Measurements from ENCODE around the gene CPLX1. TPM values are rescaled to one million over a fixed set of nuclear protein-coding genes. Genes with fewer than 3 reads are reported as not detected.

CPLX1 gene
- total RNA-seq, 1 experiment from 2014 or later = 3.5 TPM

DNA sequence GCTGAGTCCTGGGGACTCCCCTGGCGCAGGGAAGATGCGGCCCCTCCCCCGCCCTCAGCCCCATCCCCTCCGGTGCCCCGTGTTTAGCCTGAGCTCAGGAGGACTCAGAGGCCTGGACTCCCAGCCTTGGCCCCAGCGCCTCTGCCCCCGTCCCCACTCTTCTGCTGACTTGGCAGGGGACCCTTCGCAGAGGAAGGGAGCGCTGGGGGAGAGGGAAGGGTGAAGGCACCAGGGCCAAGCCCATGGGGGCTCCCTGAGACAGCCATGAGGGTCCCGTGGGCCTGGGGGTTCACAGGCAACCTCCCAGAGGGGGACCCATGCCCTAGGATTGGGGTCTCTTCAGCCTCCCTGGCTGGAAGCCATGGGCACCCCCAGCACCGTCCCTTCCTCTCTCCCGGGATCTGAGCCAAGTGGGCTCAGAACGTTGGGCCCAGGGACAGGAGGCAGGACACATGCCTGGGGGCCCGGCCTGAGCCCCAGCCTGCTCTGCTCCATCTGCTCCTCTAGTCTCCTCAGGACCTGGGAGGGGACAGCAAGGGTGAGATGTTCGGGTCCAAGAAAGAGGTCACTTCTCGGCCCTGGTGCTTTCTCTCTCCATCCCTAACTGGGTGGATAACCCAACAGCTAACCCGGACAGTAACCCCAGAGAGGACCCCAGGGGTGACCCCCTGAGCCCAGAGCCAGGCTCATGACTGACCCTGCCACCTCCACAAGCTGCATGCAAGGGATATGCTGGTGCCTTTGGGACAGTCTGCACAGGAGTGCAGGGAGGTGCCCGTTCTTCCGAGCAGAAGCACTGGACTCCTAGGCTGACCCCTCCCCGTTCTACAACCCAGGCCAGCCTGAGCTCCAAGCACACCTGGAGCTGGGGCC lies 1.5 kb upstream of the CPLX1 start:
- no peaks in the 10 kb centered on the region for H3K4me1 Mint-ChIP-seq
- ChIA-PET CTCF (interaction anchor here (0.6 to 1.2 kb wide), 5 partner anchors 32 to 161 kb away, joined by 3 to 5 read pairs (median 3); no protein-coding TSS in a partner anchor), POLR2A (no interaction called here)
- H3K27me3 Mint-ChIP-seq (ENCODE audit: low read depth) = peaks cover 50% of the 10 kb centered on the region
- no peak for TF ChIP-seq ZNF232 (CRISPR knock-in tag; IDR thresholded peaks at IDR 0.05)
- TF ChIP-seq, protein P1, sequence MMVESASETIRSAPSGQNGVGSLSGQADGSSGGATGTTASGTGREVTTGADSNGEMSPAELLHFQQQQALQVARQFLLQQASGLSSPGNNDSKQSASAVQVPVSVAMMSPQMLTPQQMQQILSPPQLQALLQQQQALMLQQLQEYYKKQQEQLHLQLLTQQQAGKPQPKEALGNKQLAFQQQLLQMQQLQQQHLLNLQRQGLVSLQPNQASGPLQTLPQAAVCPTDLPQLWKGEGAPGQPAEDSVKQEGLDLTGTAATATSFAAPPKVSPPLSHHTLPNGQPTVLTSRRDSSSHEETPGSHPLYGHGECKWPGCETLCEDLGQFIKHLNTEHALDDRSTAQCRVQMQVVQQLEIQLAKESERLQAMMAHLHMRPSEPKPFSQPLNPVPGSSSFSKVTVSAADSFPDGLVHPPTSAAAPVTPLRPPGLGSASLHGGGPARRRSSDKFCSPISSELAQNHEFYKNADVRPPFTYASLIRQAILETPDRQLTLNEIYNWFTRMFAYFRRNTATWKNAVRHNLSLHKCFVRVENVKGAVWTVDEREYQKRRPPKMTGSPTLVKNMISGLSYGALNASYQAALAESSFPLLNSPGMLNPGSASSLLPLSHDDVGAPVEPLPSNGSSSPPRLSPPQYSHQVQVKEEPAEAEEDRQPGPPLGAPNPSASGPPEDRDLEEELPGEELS (CRISPR knock-in tag; IDR thresholded peaks at IDR 0.05) = no peak
- ATAC-seq = peak; percentile 2; the same call in 1 of the 2 replicates
- H3K4me3 Mint-ChIP-seq = peak overlapping the region; percentile 52
- no peaks in the 10 kb centered on the region for H3K9me3 Mint-ChIP-seq
- H3K36me3 Mint-ChIP-seq = no peaks in the 10 kb centered on the region
- H3K27ac Mint-ChIP-seq = no peak overlapping the region
- DNase-seq (ENCODE audit: low spot score) = no peak

DNA sequence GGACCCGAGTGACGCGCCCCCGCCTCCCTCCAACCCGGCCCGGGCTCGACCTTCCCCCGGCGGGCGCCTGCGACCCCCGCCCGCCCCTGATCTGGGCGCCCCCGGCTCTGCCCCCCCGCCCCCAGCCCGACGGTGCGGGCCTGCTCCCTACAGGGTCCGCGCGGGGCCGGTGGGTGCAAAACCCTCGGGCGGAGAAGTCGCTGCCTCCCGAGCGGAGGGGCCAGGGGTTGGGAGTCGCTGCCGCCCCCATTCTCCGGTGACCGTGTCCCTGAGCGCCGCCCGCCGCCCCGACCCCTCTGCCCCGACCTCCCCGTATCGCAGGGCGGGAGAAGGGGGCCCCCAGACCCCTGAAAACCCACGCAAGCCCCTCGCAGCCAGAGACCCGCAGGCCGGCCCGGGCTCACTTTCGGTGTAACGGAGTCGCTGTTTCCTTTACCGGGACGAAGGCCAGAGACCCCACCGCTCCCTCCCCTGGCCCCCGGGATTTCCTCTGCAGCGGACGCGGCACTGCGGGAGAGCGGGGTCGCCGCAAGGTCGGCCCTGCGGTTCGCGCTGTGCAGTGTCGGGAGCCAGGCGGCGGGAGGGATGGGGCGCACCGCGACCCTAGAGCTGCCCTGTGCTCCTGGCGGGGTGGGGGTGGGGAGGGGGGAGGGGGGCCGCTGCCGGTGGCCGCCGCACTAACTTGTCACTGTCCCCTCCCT lies 729 bp upstream of the CPLX1 start:
- TF ChIP-seq SP1 (CRISPR knock-in tag; conservative IDR thresholded peaks at IDR 0.05) (no peak), ZNF121 (CRISPR knock-in tag; IDR thresholded peaks at IDR 0.05) (peak; percentile 19; the same call in 1 of the 2 replicates)
- CTCF ChIA-PET = interaction anchor here (0.6 to 1.2 kb wide), 5 partner anchors 31 to 162 kb away, joined by 3 to 5 read pairs (median 3); no protein-coding TSS in a partner anchor
- Mint-ChIP-seq H3K27ac (no peak overlapping the region), H3K9me3 (no peaks in the 10 kb centered on the region), H3K4me1 (no peaks in the 10 kb centered on the region), H3K27me3 (ENCODE audit: low read depth) (peaks cover 58% of the 10 kb centered on the region), H3K4me3 (peak overlapping the region; percentile 42; the same call in 1 of the 2 replicates), H3K36me3 (no peaks in the 10 kb centered on the region)
- ATAC-seq (peak; percentile 22), DNase-seq (ENCODE audit: low spot score) (peak; percentile 59)
- POLR2A ChIA-PET = no interaction called here

DNA sequence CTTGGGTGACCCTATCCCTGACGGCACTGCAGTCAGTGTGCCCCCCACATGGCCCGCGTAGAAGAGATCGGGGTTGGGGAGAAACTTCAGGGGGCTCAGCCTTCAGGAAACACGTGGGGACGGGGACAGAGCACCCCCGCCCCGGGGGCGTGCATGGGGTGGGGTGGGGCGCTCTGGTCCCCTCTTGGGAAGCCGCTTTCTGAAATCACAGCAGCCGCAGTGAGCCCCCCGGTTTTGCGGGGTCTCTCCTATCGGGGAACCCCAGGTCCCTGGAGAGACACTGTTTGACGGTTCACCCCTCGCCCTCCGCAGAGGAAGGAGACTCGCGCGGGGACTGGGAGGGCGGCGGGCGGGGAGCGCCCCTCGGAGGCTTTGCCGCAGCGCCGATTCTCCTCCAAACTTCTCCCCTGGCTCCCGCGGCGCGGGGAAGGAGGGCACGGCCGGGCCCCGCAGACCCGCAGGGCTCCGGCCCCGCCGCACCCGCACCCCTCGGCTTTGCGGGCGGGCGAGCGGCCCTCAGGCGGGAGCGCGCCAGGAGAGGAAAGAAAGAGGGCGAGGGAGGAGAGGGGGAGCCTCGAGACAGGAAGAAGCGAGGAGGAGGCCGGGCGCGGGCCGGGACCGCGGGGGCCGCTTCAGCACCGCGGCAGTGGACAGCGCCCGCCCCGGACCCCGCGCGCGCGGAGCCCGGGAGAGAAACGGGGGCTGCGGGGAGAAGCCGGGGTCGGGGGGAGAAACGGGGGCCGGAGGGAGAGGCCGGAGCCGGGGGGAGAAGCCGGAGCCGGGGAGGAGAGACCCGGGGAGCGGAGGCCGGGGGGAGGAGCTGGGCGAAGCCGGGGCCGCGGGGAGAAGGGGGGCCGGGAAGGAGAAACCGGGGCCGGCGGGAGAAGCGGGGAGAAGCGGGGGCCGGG lies 612 bp downstream of the CPLX1 start:
- no peak overlapping the region for H3K27ac Mint-ChIP-seq
- no peaks in the 10 kb centered on the region for H3K4me1 Mint-ChIP-seq
- no peaks in the 10 kb centered on the region for H3K36me3 Mint-ChIP-seq
- peaks cover 70% of the 10 kb centered on the region for H3K27me3 Mint-ChIP-seq (ENCODE audit: low read depth)
- ChIA-PET CTCF (interaction anchor here (0.6 to 1.0 kb wide), 3 partner anchors 58 to 461 kb away, joined by 3 to 5 read pairs (median 3); no protein-coding TSS in a partner anchor), POLR2A (no interaction called here)
- H3K4me3 Mint-ChIP-seq = peak overlapping the region; percentile 51
- no peaks in the 10 kb centered on the region for H3K9me3 Mint-ChIP-seq
- ATAC-seq = no peak; the same call in 1 of the 2 replicates
- peak; percentile 38 for DNase-seq (ENCODE audit: low spot score)
- TF ChIP-seq FOXP1 (CRISPR knock-in tag; IDR thresholded peaks at IDR 0.05; ENCODE audit: borderline replicate concordance) (0 out of 2 replicates have a peak, but pooled peaks have one; percentile 62), TEAD4 (CRISPR knock-in tag; IDR thresholded peaks at IDR 0.05) (0 out of 2 replicates have a peak, but pooled peaks have one; percentile 31), FOXK1 (CRISPR knock-in tag; IDR thresholded peaks at IDR 0.05) (peak; percentile 33; the same call in 1 of the 2 replicates), TEAD1 (CRISPR knock-in tag; IDR thresholded peaks at IDR 0.05) (peak; percentile 71; the same call in 1 of the 2 replicates), NR1H2 (CRISPR knock-in tag; IDR thresholded peaks at IDR 0.05) (no peak), ZNF219 (CRISPR knock-in tag; IDR thresholded peaks at IDR 0.05; ENCODE audit: borderline replicate concordance) (peak; percentile 83; the same call in 1 of the 2 replicates)
- TF ChIP-seq, protein P2, sequence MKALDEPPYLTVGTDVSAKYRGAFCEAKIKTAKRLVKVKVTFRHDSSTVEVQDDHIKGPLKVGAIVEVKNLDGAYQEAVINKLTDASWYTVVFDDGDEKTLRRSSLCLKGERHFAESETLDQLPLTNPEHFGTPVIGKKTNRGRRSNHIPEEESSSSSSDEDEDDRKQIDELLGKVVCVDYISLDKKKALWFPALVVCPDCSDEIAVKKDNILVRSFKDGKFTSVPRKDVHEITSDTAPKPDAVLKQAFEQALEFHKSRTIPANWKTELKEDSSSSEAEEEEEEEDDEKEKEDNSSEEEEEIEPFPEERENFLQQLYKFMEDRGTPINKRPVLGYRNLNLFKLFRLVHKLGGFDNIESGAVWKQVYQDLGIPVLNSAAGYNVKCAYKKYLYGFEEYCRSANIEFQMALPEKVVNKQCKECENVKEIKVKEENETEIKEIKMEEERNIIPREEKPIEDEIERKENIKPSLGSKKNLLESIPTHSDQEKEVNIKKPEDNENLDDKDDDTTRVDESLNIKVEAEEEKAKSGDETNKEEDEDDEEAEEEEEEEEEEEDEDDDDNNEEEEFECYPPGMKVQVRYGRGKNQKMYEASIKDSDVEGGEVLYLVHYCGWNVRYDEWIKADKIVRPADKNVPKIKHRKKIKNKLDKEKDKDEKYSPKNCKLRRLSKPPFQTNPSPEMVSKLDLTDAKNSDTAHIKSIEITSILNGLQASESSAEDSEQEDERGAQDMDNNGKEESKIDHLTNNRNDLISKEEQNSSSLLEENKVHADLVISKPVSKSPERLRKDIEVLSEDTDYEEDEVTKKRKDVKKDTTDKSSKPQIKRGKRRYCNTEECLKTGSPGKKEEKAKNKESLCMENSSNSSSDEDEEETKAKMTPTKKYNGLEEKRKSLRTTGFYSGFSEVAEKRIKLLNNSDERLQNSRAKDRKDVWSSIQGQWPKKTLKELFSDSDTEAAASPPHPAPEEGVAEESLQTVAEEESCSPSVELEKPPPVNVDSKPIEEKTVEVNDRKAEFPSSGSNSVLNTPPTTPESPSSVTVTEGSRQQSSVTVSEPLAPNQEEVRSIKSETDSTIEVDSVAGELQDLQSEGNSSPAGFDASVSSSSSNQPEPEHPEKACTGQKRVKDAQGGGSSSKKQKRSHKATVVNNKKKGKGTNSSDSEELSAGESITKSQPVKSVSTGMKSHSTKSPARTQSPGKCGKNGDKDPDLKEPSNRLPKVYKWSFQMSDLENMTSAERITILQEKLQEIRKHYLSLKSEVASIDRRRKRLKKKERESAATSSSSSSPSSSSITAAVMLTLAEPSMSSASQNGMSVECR (CRISPR knock-in tag; IDR thresholded peaks at IDR 0.05; ENCODE audit: borderline replicate concordance) = 0 out of 2 replicates have a peak, but pooled peaks have one; percentile 69
- TF ChIP-seq, protein P3, sequence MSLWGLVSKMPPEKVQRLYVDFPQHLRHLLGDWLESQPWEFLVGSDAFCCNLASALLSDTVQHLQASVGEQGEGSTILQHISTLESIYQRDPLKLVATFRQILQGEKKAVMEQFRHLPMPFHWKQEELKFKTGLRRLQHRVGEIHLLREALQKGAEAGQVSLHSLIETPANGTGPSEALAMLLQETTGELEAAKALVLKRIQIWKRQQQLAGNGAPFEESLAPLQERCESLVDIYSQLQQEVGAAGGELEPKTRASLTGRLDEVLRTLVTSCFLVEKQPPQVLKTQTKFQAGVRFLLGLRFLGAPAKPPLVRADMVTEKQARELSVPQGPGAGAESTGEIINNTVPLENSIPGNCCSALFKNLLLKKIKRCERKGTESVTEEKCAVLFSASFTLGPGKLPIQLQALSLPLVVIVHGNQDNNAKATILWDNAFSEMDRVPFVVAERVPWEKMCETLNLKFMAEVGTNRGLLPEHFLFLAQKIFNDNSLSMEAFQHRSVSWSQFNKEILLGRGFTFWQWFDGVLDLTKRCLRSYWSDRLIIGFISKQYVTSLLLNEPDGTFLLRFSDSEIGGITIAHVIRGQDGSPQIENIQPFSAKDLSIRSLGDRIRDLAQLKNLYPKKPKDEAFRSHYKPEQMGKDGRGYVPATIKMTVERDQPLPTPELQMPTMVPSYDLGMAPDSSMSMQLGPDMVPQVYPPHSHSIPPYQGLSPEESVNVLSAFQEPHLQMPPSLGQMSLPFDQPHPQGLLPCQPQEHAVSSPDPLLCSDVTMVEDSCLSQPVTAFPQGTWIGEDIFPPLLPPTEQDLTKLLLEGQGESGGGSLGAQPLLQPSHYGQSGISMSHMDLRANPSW (CRISPR knock-in tag; conservative IDR thresholded peaks at IDR 0.05; ENCODE audit: low read depth) = no peak
- TF ChIP-seq, protein P4, sequence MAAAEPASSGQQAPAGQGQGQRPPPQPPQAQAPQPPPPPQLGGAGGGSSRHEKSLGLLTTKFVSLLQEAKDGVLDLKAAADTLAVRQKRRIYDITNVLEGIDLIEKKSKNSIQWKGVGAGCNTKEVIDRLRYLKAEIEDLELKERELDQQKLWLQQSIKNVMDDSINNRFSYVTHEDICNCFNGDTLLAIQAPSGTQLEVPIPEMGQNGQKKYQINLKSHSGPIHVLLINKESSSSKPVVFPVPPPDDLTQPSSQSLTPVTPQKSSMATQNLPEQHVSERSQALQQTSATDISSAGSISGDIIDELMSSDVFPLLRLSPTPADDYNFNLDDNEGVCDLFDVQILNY (CRISPR knock-in tag; IDR thresholded peaks at IDR 0.05) = 0 out of 2 replicates have a peak, but pooled peaks have one; percentile 28
- TF ChIP-seq, protein P1 (CRISPR knock-in tag; IDR thresholded peaks at IDR 0.05) = peak; percentile 59; the same call in 1 of the 2 replicates
